Endothelial cell of umbilical vein (primary cell): ENCODE data around the gene LRRC70. TPM values are rescaled to one million over a fixed set of nuclear protein-coding genes. Genes with fewer than 3 reads are reported as not detected.

Experiments used
- BruUV-seq: library from RNA; stranded (reverse); fragments of 400-500 nt; replicated peaks from 2 replicates; lab custom pipeline; 2021; lab: Mats Ljungman, UMichigan
- CTCF ChIA-PET: fragments of 300-600, 350-600 bp; sonication (Branson Sonifier 250); formaldehyde crosslinking; loops from one replicate; lab custom pipeline; 2021; ENCODE audit warnings: antibody characterized with exemption, inconsistent platforms; lab: Charles Lee
- POLR2A ChIA-PET: fragments of 300-600, 350-600 bp; sonication (Branson Sonifier 250); formaldehyde crosslinking; loops from one replicate; lab custom pipeline; 2021; ENCODE audit warnings: antibody characterized with exemption, inconsistent platforms; lab: Charles Lee
- DNase-seq: peaks from one replicate; pipeline ENCODE4 v3.0.0-alpha.2; 2011; ENCODE audit warnings: low read depth, low spot score
- FAIRE-seq: peaks from 2 replicates; lab custom pipeline; 2011; peaks lifted over from hg19 to GRCh38; lab: Jason Lieb, UNC
- H2AFZ ChIP-seq: 2 replicates; pipeline ENCODE4 v1.6.0; 2012; ENCODE audit warnings: low read depth, low read length, control low read depth, inconsistent platforms
- H3K27ac ChIP-seq: 2 replicates; pipeline ENCODE4 v1.5.1; 2011; ENCODE audit warnings: low read depth, mild to moderate bottlenecking, control low read depth, low read length, moderate library complexity; ENCODE audit not compliant: insufficient read depth
- H3K27me3 ChIP-seq, 2 experiments: 2 replicates each; pipeline versions ENCODE4 v1.6.0 to v1.6.1; 2011; ENCODE audit warnings: low read length in 2 of 2, mixed read lengths in 1 of 2; ENCODE audit not compliant: control insufficient read depth in 2 of 2, insufficient read depth in 2 of 2
- H3K36me3 ChIP-seq, 2 experiments: 2 replicates in 1 of 2; 3 replicates in 1 of 2; pipeline ENCODE4 v1.5.1; 2011; ENCODE audit warnings: low read length in 2 of 2, mild to moderate bottlenecking in 1 of 2, moderate library complexity in 1 of 2; ENCODE audit not compliant: control insufficient read depth in 2 of 2, insufficient read depth in 2 of 2; ENCODE audit errors: extremely low read depth in 1 of 2
- H3K4me1 ChIP-seq: 3 replicates; pipeline ENCODE4 v1.5.1; 2011; ENCODE audit warnings: mild to moderate bottlenecking, low read length; ENCODE audit not compliant: control insufficient read depth, insufficient read depth; ENCODE audit errors: extremely low read depth
- H3K4me2 ChIP-seq: 2 replicates; pipeline ENCODE4 v1.6.1; 2011; ENCODE audit warnings: low read length, control low read depth, mixed read lengths; ENCODE audit not compliant: insufficient read depth
- H3K4me3 ChIP-seq, 3 experiments: fragments of 200-600 bp in 1 of 3; sonication (generic), shearing (Covaris generic) in 1 of 3; replicated peaks in 1 of 3; 2 replicates each; pipeline ENCODE4 v1.5.1; 2011 to 2016; ENCODE audit warnings: control low read depth in 3 of 3, low read length in 3 of 3, mild to moderate bottlenecking in 2 of 3, inconsistent platforms in 1 of 3, low read depth in 1 of 3, moderate library complexity in 1 of 3; ENCODE audit not compliant: insufficient read depth in 1 of 3
- H3K79me2 ChIP-seq: 2 replicates; pipeline ENCODE4 v1.6.0; 2012; ENCODE audit warnings: low read length, inconsistent platforms; ENCODE audit not compliant: control insufficient read depth, insufficient read depth
- H3K9ac ChIP-seq: replicated peaks from 2 replicates; pipeline ENCODE3; 2011; ENCODE audit warnings: low read length, control low read depth; ENCODE audit not compliant: insufficient read depth; ENCODE audit errors: extremely low read depth
- H3K9me1 ChIP-seq: replicated peaks from 3 replicates; pipeline ENCODE4 v1.6.0; 2011; ENCODE audit warnings: mild to moderate bottlenecking, low read length; ENCODE audit not compliant: control insufficient read depth, insufficient read depth; ENCODE audit errors: extremely low read depth
- H3K9me3 ChIP-seq: replicated peaks from 2 replicates; pipeline ENCODE4 v1.5.1; 2012; ENCODE audit warnings: low read length, inconsistent platforms; ENCODE audit not compliant: control insufficient read depth, insufficient read depth
- H4K20me1 ChIP-seq: replicated peaks from 2 replicates; pipeline ENCODE3; 2011; ENCODE audit warnings: mild to moderate bottlenecking, low read length; ENCODE audit not compliant: control insufficient read depth, insufficient read depth; ENCODE audit errors: extremely low read depth
- EZH2 ChIP-seq: IDR thresholded peaks from 2 replicates; pipeline ENCODE4 v1.6.1; 2012; ENCODE audit warnings: borderline replicate concordance, low read depth, mild to moderate bottlenecking, moderate library complexity, low read length, inconsistent platforms; ENCODE audit not compliant: severe bottlenecking
- FOS ChIP-seq: IDR thresholded peaks from 2 replicates; pipeline ENCODE4 v1.6.1; 2011; ENCODE audit warnings: mild to moderate bottlenecking, low read length, moderate library complexity, borderline replicate concordance; ENCODE audit not compliant: insufficient read depth
- GATA2 ChIP-seq: IDR thresholded peaks from 2 replicates; pipeline ENCODE4 v1.7.0; 2011; ENCODE audit warnings: low read depth, mild to moderate bottlenecking, moderate library complexity, mixed read lengths, low read length; ENCODE audit not compliant: insufficient read length, insufficient read depth
- JUN ChIP-seq: IDR thresholded peaks from 2 replicates; pipeline ENCODE4 v1.6.1; 2011; ENCODE audit warnings: borderline replicate concordance, low read depth; ENCODE audit not compliant: insufficient read length, insufficient read depth
- MYC ChIP-seq: IDR thresholded peaks from one replicate; pipeline ENCODE4 v1.6.1; 2011; ENCODE audit warnings: mild to moderate bottlenecking, low read depth, low read length
- POLR2A ChIP-seq: IDR thresholded peaks from 2 replicates; pipeline ENCODE4 v1.6.1; 2012; ENCODE audit warnings: low read depth, mild to moderate bottlenecking, control low read depth, low read length
- POLR2AphosphoS5 ChIP-seq: IDR thresholded peaks from 2 replicates; pipeline ENCODE4 v1.6.1; 2012; ENCODE audit warnings: low read depth, mild to moderate bottlenecking, control low read depth, low read length, moderate library complexity; ENCODE audit not compliant: insufficient read depth
- dilution Hi-C: fragments of 300-500 bp; cut with MboI; formaldehyde crosslinking; loops from one replicate; pipeline ENCODE4 v1.15.0; 2019; ENCODE audit warnings: low sequenced_read_pairs; ENCODE audit not compliant: extremely low pct_ligation_motif_present
- intact Hi-C: fragments of 100-400 bp; cut with micrococcal nuclease; formaldehyde crosslinking; loops from one replicate; pipeline ENCODE4 v1.10.0; 2022
- polyA plus RNA-seq, 4 experiments: library from polyadenylated mRNA; depleted of rRNA in 3 of 4; stranded (reverse) in 3 of 4; unstranded in 1 of 4; fragments of >200 nt; gene quantifications; 2 replicates each; pipeline versions ENCODE4 v1.2.1 to v1.2.3, GENCODE V29; 2011 to 2012; ENCODE audit warnings: missing spikeins in 1 of 4
- total RNA-seq: library from RNA; stranded (reverse); gene quantifications from 2 replicates; pipeline ENCODE4 v1.2.3, GENCODE V29; 2021
- TF ChIP-seq, protein P1 (sequence below): IDR thresholded peaks from 2 replicates; pipeline ENCODE4 v1.6.1; 2011; ENCODE audit not compliant: insufficient read depth, insufficient read length
- TF ChIP-seq, protein P2 (sequence below), 2 donors: IDR thresholded peaks; 1 replicate in 1 of 2; 2 replicates in 1 of 2; pipeline ENCODE4 v1.5.1; 2011; ENCODE audit warnings: low read length in 2 of 2, mild to moderate bottlenecking in 2 of 2, moderate library complexity in 2 of 2, control low read depth in 1 of 2, inconsistent platforms in 1 of 2, low read depth in 1 of 2; ENCODE audit not compliant: insufficient read depth in 1 of 2; ENCODE audit errors: extremely low read depth in 1 of 2

The LRRC70 gene
- total and polyA plus RNA-seq, 2 donors (not counting 3 experiments of a cell fraction or from before 2014, with no cell fraction given): 24.5 to 32.6 TPM

- TF ChIP-seq POLR2A: no peak
- no peak for TF ChIP-seq MYC
- TF ChIP-seq GATA2: no peak
- no peak for TF ChIP-seq JUN
- TF ChIP-seq, protein P1, sequence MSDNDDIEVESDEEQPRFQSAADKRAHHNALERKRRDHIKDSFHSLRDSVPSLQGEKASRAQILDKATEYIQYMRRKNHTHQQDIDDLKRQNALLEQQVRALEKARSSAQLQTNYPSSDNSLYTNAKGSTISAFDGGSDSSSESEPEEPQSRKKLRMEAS: no peak
- no peak for TF ChIP-seq FOS
- TF ChIP-seq, protein P2, sequence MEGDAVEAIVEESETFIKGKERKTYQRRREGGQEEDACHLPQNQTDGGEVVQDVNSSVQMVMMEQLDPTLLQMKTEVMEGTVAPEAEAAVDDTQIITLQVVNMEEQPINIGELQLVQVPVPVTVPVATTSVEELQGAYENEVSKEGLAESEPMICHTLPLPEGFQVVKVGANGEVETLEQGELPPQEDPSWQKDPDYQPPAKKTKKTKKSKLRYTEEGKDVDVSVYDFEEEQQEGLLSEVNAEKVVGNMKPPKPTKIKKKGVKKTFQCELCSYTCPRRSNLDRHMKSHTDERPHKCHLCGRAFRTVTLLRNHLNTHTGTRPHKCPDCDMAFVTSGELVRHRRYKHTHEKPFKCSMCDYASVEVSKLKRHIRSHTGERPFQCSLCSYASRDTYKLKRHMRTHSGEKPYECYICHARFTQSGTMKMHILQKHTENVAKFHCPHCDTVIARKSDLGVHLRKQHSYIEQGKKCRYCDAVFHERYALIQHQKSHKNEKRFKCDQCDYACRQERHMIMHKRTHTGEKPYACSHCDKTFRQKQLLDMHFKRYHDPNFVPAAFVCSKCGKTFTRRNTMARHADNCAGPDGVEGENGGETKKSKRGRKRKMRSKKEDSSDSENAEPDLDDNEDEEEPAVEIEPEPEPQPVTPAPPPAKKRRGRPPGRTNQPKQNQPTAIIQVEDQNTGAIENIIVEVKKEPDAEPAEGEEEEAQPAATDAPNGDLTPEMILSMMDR (IDR thresholded peaks at IDR 0.05; ENCODE audit: extremely low read depth in 1 of 2, insufficient read depth in 1 of 2, low read depth in 1 of 2, low read length in 2 of 2): no peak
- no peak for TF ChIP-seq POLR2AphosphoS5
- TF ChIP-seq EZH2: no peak
- POLR2A ChIA-PET: no interaction called here
- Histone ChIP-seq H3K79me2 (peaks cover 9% of the 10 kb centered on the region), H3K9ac (no peak overlapping the region), H3K9me1 (no peaks in the 10 kb centered on the region), H3K4me2 (no peak overlapping the region), H2AFZ (no peak overlapping the region), H4K20me1 (no peaks in the 10 kb centered on the region), H3K27me3 (no peaks in the 10 kb centered on the region), H3K9me3 (no peaks in the 10 kb centered on the region), H3K36me3 (peaks cover 4 to 7% of the 10 kb centered on the region in 2 experiments), H3K4me1 (no peaks in the 10 kb centered on the region), H3K4me3 (no peak overlapping the region), H3K27ac (no peak overlapping the region)
- no peak for FAIRE-seq
- dilution Hi-C loops: no loop called here
- CTCF ChIA-PET: no interaction called here
- intact Hi-C loops: no loop called here
- no peak for DNase-seq
- BruUV-seq: no TSS peak
These were observed 39.3 kb downstream of the LRRC70 start for GRCh38 chr5:62617943-62618342.
